GM21529 (cell line): ENCODE results near the gene PIP5K1C.
"Not testable (repeated sequence)": the region's sequence is repeated elsewhere in the genome, so short reads cannot be mapped to it uniquely, and the experiment has no call there.

Source experiments
- ATAC-seq: cut with Tn5 transposase; IDR thresholded peaks from one replicate; pipeline ENCODE4 v1.9.1; 2021; ENCODE audit not compliant: unreplicated experiment

Gene PIP5K1C

DNA sequence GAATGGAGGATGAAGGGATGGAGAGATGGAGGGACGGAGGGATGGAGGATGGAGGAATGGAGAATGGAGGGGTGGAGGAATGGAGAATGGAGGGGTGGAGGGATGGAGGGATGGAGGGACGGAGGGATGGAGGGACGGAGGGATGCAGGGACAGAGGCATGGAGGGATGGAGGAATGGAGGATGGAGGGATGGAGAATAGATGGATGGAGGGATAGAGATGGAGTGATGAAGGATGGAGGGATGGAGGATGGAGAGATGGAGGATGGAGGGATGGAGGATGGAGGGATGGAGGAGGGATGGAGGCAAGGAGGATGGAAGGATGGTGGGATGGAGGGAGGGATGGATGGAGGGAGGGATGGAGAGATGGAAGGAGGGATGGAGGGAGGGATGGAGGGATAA lies 22.1 kb downstream of the PIP5K1C start:
- no peak for ATAC-seq

DNA sequence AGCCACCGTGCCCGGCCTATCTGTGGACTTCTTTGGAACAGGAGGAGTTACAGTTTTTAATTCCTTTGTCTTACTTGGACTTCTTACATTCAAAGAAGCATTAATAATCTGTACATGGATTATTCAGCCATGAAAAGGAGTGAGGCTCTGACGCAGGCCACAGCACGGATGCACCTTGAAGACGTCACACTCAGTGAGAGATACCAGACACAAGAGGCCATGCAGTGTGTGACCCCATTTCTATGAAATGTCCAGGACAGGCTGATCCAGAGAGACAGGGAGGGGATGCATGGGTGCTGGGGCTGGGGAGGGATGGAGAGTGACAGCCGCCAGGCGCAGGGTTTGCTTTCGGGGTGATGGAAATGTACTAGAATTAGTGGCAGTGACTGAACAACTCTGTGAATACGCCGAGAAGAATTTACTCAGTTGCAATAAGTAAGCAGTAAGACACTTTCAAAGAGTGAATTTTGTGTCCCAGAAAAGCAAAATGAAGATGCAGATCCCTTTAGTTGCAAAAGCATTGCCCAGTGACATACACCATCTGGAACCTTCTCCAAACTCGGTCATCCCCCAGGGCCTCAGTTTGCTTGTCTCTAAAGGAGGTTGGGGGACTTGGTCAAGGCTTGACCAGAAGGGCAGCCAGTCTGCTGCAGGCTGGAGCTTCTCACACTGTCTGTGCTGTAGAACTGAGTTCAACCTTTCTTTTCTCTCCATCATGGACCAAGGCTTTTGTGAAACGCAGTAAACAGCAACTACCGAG lies 25.3 kb downstream of the PIP5K1C start:
- no peak for ATAC-seq

DNA sequence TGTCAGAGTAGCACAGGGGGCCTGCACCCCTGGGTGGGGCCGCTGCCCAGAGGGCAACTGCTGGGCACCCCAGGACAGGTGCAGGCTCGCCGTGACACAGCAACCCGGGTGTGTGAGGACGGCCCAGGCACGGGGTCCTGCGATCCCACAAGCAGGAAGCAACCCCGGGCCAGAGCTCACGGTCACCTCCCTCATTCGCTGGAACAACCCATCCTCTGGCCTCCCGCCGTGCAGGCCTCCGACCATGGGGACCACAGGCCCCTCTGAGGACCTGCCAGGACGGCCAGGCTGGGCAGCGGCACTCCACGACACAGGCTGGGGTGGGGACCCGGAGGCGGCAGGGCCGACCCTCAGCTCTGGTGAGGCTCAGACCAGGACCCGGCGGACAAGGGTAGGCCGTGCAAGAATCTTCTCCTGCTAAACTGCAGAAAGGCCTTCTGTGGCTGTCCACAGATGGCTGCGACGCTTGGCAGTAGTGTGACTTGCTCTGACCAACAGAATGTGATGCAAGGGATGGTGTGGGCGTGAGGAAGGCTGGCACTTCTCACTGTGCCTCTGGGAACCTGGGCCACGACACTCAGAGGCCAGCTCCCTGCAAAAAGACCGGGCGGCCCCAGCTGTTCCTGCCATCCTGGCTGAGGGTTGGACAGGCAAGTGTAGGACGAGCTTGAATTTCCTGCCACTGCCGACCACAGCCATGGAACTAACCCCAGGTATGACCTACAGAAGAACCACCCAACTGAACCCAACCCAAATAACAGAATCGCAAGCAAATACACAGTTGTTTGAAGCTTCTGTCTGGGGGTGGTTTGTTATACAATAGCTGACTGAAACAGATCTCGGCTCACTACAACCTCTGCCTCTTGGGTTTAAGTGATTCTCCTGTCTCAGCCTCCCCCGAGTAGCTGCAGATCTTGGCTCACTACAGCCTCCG lies 26.5 kb downstream of the PIP5K1C start:
- ATAC-seq = no peak

DNA sequence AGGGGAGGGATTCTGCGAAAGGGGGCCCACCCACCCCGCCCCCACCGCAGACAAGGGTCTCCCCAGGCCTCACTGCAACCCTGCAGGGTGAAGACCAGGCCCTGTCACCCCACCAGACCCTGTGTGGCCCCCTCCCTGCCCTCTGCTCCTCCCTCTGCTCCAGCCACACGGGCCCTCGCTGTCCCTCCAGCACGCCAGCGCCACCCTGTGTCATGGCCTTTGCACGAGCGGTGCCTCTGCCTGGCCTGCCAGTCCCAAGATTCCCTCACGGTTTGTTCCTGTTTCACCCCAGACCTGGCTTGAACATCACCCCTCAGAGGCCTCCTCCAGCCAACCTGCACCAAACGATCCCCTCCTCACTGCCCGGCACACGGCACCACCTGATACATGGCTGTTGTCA lies 27.3 kb downstream of the PIP5K1C start:
- no peak for ATAC-seq

DNA sequence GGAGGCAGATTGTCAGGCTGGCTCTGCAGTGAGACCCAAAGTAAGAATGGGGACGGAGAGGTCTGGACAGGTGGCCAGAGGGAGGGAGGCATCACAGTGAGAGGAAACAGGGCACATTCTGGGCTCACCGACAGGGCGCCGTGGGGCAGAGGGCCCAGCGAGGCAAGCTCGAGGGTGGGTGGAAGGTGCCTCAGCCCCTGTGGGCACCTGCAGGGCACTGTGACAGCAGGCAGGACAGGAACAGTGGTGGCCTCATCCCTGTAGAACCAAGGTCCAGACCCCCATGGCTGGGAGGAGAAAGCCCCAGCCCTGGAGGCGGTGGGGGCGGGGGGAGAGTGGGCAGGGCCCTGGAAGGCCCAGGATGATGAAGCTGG lies 27.7 kb downstream of the PIP5K1C start:
- no peak for ATAC-seq

DNA sequence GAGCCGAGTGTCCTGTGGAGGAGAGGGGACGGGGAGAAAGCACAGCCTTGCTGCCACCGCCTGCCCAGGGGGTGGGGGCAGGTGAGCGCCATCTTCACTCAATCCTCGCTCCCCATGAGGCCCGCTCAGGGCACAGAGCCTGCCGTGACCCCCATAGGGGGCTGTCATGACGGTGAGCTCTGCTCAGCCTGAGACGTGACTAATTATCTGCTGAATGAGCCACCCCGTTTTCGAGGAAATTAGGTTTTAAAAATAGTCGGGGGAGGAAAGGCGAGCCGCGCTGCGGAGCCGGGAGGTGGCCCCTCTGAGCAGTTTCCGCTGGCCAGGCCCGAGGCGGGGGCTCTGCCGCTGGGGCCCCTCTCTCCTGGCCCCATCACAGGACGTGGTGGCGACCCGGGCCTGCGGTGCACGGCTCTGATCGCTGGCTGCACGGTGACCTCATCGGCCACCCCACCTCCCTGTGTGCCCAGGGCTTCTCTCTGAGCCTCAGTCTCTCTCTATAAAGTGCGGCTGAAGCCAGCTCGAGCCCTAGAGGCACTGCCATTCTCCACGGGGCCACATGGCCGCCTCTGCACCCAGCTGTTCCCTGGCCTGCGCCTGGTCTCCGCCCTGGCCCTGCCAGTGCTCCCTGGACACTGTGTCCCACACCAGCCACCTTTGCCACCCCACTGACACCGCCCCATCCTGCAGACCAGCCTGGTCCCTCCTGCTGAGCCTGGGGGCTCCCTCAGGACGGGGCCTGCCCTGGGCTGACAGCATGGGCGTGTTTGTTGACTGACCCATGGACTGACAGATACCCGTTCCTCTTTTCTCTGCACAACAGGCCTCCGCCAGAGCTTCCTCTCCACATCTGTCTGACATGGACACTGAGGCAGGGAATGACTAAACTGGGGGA lies 28.3 kb downstream of the PIP5K1C start:
- ATAC-seq = no peak

DNA sequence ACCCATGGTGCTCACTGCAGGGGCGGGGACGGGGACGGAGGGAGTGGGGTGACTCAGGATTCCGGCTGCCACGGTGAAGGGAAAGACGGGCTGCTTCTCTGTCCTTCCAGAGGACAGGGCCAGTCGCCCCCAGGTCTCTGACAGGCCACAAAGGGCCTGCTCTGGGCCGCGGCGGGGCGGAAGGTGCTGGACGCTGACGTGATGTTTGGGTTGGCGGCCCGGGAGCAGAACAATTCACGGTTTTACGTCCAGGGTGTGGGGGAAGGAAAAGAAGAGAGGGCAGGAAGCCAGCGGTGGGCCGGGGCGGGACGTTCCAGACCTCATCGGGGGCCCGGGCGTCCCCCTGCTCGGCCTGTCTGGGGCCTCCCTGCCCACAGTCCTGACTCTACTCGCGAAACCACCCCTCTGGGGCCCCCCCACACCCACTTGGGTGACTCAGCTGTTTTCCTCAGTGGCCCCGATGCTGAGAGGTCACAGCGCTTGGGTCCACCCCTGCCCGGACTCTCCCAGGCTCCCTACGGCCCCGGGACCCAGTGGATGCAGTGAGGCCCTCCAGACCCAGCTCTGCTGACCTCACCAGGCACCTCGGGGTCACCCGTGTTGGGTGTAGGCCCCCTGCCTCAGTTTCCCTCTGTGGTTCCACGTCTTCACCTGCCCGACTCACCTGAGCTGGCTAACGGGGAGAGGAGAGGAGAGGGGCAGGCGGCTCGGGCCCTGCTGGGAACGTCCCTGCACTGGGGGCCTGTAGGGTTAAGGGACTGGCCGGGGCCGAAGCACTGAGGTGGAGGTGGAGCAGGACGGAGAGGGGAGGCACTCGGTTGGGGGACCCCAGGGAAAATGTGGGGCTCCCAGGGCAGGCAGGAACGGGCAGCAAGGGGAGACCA lies 29.2 kb downstream of the PIP5K1C start:
- ATAC-seq = no peak

DNA sequence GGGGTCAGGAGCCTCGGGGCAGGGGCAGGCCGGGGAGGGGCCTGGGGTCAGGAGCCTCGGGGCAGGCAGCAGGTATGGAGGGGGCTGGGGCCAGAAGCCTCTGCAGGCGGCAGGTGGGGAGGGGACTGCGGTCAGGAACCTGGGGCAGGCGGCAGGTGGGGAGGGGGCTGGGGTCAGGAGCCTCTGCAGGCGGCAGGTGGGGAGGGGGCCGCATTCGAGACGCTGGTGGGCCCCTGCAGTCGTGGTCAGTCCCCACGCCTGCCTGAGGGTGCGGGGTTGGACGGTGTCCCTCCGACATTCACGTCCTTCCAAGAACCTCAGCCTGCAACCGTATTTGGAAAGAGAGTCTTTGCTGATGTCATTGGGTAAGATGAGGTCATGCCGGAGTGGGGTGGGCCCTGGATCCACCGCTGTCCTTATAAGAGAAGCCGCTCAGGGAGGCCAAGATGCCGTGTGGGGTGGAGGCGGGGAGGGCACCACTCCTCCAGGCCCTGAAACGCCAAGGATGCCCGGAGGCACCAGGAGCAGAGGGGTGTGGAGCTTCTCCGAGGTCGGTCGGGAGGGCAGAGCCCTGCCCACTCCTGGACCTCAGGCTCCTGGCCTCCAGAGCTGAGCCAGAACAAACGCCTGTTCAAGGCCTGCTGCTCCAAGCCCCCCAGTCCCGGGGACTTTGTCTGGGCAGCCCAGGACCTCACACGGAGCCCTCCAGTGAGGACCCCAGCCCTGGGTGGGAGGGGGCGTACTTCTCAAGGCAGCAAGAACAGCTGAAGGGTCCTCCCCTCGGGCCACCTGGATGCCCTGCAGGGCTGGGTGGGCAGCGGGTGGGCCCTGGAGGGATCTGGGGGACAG lies 30.1 kb downstream of the PIP5K1C start:
- no peak for ATAC-seq

DNA sequence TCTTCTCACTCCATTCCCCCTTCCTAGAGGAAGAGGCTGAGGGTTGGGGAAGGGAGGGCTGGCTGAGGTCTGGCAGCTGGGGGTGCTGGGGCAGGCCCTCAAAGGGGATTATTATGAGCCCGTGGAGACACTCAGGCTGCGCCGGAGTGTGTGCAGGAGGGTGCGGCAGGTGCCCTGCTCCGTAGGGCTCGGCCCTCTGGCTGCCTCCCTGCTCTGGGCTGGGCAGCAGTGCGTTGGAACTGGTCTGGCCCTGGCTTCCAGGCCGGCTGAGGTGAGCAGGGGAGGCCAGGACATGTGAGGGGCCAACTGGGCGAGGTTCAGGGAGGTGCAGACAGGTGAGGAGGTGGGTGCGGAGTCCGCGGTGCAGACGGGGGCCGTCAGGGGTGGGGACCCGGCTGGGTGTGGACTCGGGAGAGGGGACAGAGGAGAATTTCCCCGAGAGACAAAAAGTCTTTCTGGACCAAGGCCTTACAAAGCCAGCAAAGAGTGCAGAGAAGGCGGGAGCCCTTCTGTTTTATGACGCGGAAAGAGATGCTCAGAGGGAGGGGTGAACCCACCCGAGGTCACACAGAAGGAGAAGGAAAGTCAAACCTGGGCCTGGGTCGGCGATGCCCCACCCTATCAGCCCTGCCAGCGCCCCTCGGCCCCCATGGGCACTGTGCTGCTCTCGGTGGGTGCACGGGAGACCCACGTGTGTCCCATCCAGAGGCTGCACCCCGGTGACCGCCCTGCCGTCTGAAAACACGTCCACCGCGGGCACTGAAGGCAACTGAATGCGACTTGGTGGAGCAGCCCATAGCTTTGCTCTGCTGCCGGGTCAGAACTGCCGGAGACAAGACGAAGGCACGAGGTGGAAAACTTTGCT lies 31.0 kb downstream of the PIP5K1C start:
- no peak for ATAC-seq

DNA sequence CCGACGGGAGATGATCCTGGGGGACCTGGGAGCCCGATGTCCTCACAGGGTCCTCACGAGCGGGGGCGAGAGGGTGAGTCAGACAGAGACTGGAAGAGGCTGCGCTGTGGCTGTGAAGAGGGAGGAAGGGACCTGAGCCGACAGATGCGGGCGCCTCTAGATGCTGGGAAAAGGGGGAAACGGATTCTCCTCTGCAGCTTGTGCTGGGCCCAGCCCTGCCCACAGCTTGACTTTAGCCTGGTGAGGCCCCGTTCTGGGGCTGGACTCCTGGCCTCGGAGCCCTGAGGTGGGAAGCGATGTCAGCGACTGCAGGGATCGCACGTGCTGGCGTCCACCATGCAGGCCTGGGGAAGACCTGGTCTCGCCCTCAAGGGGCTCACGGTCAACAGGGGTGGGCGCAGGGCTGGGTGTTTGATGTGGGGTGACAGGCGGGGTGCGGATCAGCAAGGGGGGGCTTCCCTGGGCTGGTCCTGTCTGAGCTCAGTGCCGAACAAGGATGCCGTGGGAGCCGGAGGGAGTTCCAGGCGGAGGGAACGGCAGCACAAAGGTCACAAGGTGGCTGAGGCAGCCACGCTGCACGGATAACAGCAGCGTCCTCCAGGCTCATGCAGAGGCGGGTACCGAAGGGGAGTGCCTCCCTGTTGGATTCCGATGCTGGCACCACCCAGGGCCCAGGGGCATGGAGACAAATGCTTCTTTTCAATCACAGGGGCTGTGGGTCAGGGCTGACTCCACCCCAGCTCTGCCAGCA lies 31.8 kb downstream of the PIP5K1C start:
- no peak for ATAC-seq

DNA sequence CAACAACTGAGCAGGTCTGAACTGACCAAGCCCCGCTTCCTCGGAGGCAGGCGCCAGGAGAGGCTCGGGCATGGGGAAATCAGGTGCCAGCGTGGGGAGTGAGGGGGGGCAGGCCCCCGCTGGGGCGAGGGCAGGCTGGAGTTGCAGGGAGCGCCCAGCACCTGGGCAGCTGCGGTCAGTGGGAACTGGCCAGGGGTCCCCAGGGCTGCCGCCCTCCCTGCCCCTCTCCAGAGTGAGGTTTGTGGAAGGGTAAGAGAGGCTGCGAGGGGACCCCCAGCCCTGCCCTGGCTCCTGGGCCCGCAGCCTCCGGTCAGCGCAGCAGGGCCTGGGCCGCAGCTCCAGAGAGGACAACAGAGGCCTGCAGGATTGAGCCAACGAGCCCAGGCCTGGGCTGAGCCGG lies 32.5 kb downstream of the PIP5K1C start:
- ATAC-seq = no peak

DNA sequence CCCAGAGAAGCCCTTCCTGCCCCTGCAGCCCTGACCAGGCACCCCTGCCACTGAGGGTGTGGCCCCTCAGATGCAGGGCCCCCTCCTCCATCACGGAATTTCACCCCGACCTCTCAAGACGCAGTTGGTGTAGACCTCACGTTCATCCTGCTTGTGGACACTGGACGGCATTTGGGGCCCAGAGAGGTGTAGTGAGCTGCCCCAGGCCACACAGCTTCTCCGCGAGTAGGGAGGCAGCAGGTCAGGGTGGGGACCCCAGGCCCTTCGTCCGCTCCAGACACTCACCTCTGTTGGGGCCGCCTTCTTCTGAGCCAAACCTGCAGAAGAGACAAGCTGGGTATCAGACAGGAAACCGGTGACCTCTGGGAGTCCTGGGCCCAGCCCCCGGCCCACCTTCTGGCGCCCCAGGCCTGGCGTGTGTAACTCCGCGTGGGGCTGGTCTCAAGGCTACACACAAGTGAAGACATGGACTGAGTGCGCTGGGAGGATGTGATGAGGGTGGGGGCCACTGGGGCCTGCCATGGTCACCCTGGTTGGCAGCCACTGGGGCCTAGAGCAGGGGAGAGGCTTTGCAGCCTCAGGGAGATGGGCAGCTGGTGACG lies 33.1 kb downstream of the PIP5K1C start:
- ATAC-seq = no peak

DNA sequence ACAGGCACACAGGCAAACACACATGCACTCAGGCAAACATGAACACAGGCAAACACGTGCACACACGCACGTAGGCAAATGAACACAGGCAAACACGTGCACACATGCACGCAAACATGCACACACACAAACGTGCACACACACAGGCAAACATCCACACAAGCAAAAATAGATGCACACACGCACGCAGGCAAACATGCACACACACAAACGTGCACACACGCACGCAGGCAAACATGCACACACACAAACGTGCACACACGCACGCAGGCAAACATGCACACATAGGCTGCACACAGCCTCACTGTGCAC lies 33.8 kb downstream of the PIP5K1C start:
- ATAC-seq = not testable (repeated sequence)

DNA sequence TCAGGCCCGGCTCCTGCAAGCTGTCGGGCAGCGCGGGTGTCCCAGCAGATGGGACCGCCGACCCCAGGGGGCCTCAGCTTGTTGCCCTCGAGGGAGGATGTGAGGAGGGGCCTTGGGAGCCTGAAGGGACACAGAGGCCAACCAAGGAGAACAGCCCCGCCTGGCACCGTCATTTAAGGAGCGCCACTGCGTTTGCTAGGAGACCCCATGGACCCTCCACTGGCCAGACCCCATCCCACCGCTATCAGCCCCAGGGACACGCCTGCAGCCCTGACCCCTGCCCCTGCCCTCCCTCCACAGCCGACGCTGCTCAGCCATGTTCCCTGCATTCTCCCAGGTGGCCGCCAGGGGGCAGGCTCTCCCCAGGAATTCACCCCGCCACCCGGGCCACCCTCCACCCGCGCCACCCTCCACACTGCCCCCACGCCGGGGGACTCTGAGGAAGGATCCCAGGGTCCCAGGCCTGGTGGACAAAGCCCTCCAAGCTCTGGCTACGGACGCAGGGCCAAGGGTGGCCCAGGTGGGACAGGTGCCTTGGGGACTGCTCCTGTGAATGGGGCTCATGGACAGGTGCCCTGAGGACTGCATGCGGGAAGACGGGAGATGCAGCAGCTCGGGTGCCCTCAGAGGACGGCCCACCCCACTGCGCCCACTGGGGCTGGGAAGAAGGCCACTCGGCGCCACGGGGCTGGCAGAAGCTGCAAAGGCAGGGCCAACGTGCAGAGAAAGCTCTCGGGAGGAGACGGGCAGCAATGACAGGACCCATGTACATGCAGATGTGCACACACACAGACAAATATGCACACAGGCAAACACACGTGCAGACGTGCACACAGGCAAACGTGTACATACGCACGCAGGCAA lies 34.4 kb downstream of the PIP5K1C start:
- ATAC-seq = no peak

DNA sequence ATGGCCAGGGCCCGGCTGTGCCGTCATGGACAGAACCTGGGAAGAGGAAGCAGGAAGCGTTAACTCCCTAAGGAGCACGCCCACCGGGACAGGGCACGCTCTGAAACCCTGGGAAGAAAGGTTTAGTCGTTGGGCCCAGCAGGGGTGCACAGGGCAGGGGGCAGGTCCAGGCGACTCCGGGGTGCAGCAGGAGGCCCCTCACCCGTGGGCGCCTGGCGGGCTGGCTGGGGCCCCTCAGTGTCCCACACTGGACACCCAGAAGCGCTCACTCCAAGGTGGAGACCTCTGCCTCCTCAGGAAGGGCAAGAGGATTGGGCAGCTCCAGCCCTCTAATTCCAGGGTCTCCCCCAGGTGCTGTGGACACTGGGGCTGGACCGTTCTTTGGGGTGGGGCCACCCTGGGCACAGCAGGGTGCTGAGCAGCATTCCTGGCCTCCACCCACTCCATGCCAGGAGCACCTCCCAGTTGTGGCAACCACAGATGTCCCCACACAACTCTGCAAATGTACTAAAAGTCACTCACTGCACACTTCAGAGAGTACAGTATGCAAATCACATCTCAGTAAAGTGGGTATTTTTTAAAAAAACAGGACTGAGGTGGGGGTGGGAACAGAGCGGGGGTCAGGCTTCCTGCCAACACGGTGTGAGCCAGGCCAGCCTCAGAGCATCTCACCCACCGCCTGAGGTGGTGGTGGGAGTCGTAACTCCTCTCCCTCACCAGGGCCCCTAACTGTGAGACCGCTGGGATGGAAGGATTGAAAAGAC lies 35.2 kb downstream of the PIP5K1C start:
- no peak for ATAC-seq

DNA sequence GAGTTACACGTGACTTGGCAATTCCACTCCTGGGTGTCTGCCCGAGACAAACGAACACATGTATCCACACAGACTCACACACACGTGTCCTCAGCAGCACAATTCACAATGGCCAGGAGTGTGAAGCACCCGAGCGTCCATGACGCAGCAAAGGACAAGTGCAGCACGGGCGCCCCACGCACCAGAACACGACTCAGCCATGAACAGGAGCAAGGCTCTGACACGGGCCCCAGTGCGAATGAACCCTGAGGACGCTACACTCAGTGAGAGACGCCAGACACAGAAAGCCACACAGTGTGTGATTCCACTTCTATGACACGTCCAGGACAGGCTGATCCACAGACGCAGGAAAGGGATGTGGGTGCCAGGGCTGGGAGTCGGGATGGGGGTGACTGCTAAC lies 36.4 kb downstream of the PIP5K1C start:
- no peak for ATAC-seq
